CD4-positive, alpha-beta T cell treated with Interferon gamma for 1 hour (primary cell): ENCODE data around the gene MACF1.
"Not testable (repeated sequence)": the region's sequence is repeated elsewhere in the genome, so short reads cannot be mapped to it uniquely, and the experiment has no call there.

ENCODE experiments used
- DNase-seq: peaks from one replicate; pipeline ENCODE4 v3.0.0-alpha.2; 2020

Gene MACF1

DNA sequence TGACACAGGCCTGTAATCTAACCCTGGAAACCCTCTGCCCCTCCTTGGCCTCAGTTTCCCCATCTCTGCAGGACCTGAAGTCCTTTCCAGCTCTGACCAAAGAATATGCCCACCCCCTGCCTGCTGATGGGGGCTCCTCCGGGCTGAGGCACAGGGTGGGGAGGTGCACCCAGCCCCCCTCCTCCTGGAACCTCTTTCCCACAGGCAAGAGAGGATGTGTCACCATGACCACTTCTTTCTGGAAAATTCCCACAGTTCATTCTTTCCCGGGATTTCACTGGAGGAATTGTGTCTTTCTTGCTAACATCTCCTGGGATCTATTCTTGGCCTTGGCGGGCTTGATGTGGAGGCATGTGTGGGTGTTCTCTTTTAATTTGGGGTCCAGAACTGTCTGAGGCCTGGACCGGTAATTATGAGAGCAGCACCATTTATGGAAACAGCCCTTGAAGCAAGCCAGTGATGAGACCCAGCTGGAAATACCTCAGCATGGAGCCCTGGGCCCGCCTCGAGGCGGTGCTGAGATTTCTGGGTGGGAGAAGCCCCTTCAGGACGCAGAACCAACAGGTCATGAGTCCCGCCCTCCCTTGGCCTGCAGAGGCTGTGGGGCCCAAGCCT, 293.7 kb downstream of the MACF1 start:
- not testable (repeated sequence) for DNase-seq

DNA sequence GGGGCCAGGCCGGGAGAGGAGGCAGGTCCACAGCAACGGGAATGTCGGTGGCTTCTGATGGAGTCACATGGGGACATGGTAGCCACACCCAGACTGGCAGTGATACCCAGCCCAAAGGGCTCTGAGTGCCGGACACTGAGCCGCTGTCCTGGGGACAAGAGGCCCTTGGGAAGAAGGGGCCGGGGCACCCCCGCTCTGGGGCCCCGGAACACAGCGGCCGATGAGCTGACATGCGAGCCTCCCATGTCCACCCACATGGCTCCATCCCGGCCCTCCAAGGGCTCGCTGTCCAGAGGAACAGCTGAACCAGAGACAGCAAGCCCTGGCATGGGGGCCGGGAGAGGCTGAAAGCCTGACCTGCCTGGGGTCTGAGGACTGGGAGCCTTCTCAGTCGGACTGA, 294.3 kb downstream of the MACF1 start:
- not testable (repeated sequence) for DNase-seq

DNA sequence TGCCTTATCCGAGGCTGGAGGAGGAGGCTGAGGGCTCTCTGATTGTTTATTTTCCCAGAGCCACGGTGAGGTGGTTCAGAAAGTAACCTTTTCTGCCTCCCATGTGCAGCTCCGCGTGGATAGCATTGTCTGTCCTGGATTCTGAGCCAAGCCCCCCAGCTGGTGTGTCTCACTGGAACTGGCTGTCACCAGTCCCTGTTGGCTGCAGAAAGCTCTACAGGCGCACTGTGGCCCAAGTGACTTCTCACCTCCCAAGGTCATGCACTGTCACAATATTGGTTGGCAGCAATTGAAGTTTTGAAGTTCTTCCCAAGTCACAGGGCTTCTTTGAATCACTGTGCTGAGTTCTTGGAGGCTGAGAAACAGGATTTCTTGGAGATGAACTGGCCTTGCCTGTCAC, 295.2 kb downstream of the MACF1 start:
- DNase-seq: no peak

DNA sequence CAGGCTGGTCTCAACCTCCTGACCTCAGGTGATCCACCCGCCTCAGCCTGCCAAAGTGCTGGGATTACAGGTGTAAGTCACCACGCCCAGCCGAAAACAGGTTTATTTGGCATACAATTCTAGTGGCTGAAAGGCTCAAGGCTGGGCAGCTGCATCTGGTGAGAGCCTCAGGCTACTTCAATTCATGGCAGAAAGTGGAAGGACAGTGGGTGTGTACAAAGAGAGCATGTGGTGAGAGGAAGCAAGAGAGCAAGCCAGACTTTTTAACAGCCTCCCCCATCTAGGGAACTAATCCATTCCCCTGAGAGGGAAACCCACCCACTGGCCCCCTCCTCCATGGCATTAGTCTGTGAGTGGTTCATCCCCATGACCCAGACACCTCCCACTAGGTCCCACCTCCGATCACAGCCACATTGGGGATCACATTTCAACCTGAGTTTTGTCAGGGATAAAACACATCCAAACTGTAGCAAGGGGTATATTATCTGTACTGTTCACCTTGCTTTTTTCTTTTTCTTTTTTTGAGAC, 296.4 kb downstream of the MACF1 start:
- no peak for DNase-seq

DNA sequence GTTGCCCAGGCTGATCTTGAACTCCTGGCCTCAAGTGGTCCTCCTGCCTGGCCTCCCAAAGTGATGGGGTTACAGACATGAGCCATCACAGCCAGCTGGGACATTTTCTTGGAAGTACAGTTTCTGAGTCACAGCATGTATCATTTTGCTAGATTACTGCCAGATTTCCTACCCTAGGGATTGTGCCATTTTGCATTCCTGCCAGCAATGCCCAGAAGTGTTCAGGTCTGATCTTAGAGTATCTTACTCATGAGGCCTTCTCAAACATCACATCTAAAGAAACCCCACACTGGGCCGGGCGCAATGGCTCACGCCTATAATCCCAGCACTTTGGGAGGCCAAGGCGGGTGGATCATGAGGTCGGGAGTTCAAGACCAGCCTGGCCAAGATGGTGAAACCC, 297.2 kb downstream of the MACF1 start:
- DNase-seq: no peak

DNA sequence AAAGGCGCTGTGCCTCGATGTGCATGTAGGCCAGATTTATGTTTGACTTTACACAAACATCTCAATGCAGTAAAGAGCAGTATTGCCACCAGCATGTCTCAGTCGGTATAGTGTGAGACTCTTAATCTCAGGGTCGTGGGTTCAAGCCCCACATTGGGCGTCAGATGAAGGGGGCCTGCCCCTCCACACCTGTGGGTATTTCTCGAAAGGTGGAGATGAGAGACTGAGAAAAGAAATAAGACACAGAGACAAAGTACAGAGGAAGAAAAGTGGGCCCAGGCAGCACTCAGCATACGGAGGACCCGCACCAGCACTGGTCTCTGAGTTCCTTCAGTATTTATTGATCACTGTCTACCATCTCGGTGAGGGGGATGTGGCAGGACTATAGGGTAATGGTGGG, 299.9 kb downstream of the MACF1 start:
- DNase-seq: not testable (repeated sequence)

DNA sequence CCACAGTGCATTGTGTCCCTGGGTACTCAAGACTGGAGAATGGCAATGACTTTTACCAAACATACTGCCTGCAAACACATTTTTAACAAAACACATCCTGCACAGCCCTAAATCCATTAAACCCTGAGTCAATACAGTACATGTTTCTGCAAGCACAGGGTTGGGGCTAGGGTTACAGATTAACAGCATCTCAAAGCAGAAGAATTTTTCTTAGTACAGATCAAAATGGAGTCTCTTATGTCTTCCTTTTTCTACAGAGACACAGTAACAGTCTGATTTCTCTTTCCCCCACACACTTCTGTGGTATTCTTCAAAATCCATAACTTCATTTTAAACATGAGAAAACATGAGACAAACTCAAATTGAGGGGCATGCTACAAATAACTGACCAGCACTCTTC, 300.8 kb downstream of the MACF1 start:
- no peak for DNase-seq

DNA sequence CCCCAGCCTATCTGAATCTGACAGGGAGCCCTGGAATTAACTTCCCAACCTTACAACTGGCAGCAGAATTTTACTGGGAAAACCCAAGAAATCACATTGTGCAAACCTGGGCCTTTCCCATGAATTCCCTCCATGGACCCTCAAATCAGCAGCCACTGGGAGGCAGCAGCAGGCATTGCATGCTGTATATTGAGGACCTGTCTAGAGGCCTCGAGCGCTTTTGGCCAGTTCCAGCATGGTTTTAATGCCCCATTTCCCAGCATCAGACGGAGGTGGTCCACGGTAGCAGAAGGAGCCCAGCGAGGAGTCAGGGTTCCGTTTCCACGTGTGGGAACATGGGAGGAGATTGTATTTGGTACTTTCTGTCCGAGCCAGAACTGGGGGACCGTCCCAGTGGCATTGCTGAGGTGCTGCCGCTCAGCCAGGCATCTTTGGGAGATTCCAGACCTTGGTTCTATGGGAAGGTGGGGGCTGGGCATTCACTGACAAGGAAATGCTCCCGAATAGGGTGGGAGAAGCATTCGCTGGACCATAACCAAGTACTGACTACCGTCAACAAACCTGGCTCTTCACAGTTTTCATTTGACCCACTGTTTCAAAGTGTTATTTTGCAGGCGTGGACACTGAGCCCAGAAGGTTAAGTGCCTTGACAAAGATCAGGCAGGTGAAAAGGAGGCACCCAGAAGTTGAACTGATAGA, 302.9 kb downstream of the MACF1 start:
- DNase-seq: no peak

DNA sequence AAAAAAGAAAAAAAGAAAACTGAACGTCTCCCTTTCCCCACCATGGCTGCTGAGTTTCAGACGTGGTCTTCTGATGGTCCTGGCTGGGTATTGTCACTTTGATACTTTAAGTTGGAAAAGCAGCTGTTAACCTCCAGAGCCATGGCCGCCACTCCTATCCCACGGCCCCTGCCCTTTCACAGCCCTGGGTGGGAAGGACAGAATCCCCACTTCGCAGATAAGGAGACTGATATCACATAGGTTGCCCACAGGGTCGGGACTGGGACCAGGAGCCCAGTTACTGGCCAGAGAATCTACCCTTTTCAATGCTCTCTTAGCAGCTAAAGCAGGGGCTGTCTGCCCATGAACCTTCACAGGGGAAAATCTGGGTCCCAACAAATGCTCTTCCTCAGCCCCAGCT, 303.8 kb downstream of the MACF1 start:
- no peak for DNase-seq

DNA sequence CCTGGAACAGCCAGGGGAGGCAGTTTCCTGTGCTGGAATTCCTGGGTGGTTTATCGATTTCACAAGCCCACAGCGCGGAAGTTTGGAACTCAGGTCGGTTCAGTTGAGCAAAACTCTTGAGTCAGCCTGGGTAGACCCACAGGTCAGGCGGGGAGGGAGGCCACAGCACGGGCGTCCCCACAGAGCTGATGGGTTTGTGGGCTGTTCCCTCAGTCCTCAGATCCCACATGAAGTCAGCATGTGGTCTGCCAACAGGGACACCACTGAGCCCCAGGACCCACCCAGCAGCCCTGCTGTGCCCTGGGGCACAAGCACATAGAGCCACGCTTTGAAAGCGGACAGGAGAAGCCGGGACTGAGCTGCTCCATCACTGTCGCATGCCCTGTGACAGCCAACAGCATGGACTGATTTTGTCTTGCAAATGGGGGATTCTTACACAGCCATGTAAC, 304.4 kb downstream of the MACF1 start:
- no peak for DNase-seq

DNA sequence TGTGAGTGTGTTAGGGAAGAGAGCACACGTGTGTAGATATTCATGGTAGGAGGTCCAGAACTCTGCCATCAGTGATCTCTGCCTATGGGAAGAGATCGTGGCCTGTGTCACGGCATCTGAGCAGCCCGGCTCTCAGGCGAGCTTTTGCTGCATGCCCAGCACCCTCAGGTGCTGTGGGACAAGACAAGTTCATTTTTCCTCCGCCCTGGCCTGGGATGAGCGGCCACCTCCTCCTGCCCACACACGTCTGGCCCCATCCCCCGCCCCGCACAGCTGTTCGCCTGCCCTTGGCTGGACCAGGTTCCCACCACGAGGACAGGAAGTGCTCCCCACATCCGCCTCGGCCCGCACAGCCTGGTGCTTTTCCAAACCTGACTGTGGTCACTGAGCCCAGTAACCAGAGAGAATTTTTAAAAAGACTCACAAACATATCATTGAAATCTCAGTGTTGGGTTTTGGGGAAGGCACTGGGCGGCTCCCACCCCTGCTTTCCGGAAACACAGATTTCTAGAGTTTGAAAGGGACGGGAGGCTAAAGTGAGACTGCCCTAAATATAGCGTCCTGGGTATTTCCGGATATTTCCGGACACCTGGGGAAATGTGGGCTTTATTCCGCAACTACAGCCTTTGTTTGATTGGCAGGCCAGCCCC, 305.0 kb downstream of the MACF1 start:
- no peak for DNase-seq

DNA sequence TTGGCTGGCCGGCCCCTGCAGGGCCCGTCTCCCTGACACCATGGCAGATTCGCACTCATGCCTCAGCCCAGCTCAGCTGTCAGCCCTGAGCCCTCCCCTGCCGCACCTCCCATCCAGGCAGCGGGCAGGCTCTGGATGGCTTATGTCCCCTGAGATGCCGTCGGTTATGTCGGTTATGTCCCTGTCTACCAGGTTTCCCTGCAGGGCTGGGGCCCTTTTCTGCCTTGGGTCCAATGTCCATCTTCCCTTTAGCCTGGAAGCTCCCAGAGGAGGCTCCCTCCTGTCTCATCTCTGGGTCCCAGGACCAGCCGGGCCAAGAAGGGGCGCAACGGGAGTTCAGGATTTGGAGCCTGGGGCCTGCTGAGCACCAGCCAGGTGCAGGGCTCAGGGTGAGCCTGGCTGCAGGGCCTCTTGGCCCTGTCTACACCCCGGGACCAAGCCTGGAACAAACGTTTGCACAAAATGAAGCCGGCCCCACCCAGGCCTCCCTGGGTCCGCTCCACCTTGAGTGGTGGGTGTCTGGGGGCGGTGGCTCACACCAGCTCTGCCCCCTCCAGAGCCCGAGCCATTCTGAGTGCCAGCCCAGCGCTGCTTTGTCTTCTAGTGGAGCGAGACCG, 306.2 kb downstream of the MACF1 start:
- not testable (repeated sequence) for DNase-seq

DNA sequence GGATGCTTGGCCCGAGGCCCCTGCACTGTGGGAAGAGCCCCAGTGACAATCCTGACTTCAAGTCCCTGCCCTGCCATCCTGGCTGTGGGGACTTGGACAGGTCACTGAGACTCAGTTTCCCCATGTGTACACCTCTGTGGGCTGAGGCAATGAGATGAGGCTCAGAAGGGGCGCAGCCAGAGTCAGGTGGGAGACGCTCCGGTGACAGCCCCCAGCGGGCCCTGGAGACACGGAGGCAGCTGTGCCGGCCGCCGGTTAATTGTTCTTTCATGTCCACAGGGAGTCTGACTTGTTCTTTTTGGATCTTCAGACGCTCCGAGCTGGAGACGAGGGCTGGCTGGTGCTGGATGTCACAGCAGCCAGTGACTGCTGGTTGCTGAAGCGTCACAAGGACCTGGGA, 307.0 kb downstream of the MACF1 start:
- not testable (repeated sequence) for DNase-seq

DNA sequence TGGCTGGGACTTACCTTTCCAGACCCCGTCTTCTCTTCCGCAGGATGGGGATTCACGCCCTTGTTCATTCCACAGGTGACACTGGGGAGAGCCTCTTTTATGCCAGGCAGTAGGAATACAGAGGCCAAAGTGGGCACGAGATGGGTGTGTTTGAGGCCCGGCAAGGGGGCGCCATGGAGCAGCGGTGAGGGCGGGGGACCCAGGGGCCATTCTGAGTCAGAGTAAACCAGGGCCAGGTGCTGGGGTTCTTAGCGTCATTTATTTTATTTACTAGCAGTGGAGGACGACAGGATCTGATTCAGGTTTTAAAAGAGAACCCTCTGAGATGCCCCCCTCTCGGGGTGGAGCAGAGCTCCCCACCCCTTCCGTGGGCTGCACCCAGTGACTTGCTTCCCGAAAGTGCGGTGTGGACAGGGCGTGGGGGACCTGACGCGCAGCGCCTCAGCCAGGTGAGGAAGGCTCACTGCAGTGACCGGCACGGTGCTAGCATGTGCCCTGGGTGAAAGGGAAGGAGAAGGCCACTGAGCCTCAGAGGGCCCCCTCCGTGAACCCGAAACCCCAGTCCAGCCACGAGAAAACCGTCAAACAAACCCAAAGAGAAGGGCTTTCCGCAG, 307.8 kb downstream of the MACF1 start:
- not testable (repeated sequence) for DNase-seq

DNA sequence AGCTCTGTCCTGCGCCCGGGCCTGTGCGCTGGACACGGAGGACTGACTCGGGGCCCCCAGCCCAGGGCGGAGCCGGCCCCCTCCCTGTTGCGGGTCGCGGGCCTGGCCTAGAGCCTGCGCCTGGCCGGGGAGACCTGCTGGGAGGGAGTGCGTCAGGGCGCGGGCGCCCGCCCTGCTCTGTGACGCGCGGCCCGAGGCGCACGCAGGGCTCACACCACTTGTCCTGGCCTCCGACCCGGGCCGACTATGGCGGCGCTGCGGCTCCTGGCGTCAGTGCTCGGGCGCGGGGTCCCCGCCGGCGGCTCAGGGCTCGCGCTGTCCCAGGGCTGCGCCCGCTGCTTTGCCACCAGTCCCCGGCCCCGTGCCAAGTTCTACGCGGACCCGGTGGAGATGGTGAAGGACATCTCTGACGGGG, 310.2 kb downstream of the MACF1 start:
- not testable (repeated sequence) for DNase-seq

DNA sequence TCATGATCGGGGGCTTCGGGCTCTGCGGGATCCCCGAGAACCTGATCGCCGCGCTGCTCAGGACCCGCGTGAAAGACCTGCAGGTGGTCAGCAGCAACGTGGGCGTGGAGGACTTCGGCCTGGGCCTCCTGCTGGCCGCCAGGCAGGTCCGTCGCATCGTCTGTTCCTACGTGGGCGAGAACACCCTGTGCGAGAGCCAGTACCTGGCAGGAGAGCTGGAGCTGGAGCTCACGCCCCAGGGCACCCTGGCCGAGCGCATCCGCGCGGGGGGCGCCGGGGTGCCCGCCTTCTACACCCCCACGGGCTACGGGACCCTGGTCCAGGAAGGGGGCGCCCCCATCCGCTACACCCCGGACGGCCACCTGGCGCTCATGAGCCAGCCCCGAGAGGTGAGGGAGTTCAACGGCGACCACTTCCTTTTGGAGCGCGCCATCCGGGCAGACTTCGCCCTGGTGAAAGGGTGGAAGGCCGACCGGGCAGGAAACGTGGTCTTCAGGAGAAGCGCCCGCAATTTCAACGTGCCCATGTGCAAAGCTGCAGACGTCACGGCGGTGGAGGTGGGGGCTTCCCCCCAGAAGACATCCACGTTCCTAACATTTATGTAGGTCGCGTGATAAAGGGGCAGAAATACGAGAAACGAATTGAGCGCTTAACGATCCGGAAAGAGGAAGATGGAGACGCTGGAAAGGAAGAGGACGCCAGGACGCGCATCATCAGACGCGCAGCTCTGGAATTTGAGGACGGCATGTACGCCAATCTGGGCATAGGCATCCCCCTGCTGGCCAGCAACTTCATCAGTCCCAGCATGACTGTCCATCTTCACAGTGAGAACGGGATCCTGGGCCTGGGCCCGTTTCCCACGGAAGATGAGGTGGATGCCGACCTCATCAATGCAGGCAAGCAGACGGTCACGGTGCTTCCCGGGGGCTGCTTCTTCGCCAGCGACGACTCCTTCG, 310.9 kb downstream of the MACF1 start:
- not testable (repeated sequence) for DNase-seq

DNA sequence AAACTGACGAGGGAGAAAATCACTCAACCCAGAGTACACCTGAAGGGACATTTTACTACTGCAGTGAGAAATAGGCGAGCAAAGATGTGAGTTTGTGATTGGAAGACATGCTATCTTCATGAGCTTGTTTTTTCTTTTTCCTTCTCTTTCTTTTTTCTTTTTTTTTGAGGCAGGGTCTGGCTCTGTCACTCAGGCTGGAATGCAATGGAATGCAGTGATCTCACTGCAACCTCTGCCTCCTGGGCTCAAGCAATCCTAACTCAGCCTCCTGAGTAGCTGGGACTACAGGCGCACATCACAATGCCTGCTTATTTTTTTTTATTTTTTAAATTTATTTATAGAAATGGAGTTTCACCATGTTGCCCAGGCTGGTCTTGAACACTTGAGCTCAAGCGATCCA, 312.3 kb downstream of the MACF1 start:
- not testable (repeated sequence) for DNase-seq

DNA sequence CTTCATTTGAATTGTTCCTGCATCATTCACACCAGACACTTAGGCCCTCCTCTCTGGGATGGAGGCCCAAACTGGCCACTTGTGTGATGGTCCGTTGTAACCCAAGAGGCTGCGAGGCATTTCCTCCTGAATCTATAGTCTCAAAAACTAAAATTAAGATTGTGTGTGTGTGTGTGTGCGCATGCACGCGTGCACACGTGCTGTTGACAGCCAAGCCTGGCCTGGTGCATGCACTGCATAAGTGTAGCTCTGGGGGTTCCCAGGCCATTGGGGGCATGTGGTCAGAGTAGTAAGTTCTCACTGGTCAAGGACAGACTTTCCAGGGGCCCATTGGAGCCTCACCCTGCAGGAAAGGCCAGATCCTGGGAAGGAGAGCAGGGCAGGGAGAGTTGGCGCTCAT, 313.4 kb downstream of the MACF1 start:
- DNase-seq: not testable (repeated sequence)

DNA sequence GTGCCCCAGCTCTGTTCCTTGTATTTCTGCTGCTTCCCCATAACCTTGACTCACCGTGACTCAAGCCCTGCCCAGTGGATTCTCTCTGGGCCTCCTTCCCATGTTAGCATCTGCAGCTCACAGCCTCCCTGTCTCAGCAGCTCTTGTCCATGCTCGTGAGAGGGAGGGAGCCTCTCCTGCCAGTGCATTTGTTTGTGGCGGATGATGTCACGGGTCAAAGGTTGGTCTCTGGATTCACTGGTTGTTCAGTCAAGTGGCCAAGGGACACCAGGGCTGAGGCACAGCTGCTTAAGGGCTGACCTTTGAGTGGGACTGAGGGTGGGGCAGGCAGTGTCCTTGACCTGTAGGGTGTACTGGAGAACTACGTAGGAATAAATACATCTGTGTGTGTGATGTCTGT, 314.9 kb downstream of the MACF1 start:
- not testable (repeated sequence) for DNase-seq

DNA sequence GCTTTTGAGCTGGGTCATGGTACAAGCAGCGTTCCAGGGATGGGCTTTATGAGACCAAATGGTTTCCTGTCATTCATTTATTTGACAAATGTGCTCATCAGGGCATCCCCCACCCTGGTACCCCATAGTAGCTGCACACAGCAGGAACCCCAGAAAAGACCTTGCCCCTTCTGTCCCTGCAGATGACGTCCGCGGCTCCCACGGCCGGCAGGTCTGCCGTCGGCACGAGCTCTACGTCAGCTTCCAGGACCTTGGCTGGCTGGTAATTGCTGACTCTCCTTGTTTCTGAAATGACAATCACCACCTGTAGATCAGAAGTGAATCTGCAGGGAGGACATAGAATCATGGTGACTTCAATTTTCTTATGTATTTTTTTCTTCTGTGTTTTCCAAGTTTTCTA, 317.7 kb downstream of the MACF1 start:
- DNase-seq: not testable (repeated sequence)

DNA sequence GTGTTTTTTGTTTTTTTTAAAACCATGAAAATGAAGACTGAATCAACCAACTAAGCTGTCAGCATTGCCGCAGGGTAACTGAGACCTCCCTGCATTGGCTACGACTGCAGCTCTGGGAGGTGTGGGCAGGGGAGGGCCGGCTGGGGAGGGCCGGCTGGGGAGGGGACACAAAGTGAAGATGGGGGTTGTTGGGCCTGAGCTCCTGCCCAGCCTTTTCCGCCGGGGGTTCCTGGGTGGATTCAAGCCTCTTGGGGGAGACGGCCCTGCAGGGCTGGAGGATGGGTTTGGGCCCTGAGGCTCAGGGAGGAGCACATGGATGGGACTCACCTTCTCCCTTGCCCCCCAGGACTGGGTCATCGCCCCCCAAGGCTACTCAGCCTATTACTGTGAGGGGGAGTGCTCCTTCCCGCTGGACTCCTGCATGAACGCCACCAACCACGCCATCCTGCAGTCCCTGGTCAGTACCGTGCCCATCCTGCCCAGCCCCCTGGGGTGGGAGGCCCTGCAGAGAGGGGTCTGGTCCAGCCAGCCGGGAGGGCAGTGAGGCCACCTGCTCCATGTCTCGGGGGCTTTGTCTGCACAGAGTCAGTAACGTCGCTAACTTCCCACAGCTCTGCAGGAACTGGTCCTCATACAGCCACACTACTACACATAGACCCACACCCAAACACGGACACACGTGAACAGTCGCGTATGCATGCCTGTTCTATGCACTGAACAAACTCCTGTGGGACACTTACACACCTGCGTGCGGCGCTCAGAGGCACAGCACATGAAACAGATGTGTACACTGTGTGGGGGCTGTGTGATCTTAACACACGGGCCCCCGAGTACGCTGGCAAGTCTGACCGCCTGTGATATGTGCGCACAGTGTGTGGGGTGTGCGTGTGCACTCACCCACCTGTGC, 318.4 kb downstream of the MACF1 start:
- DNase-seq: no peak
